ENCODE data around the gene ZFAND3. TPM values are rescaled to one million over a fixed set of nuclear protein-coding genes. Genes with fewer than 3 reads are reported as not detected.

ZFAND3 gene
- total RNA-seq, 1 donor from 2014 or later = 45.7 TPM

GRCh38 chr6:38169977-38170526 lies 350.5 kb downstream of the ZFAND3 start:
- DNase-seq = no peak

- DNase-seq = no peak
These were observed 351.3 kb downstream of the ZFAND3 start for GRCh38 chr6:38170666-38171355.

- no peak for DNase-seq
These were observed 352.6 kb downstream of the ZFAND3 start for GRCh38 chr6:38171997-38172738.

GRCh38 chr6:38172739-38173410 lies 353.3 kb downstream of the ZFAND3 start:
- DNase-seq = no peak

DNA sequence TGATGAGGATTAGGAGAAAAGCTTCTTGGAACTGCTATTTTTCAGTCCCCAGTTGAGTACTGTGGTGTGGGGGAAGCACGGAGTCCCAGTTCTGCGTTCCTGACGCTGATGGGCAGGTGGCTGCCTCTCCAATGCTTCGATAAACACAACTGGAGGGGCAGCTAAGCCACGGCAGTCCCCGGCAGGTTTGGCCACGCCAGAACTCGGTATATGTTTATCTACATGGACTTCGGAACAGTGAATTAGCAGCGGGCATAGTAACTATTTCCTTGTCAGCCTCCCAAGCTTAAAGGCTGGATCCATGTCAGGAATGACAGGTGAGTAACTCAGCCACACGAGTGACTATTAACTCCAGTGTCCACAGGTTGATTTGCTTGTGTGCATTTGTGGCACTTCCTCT lies 354.4 kb downstream of the ZFAND3 start:
- DNase-seq = no peak

- no peak for DNase-seq
These were observed 354.8 kb downstream of the ZFAND3 start for GRCh38 chr6:38174315-38174714.

- no peak for DNase-seq
These were observed 355.4 kb downstream of the ZFAND3 start for GRCh38 chr6:38174806-38175495.

- no peak for DNase-seq
These were observed 356.3 kb downstream of the ZFAND3 start for GRCh38 chr6:38175786-38176185.

DNA sequence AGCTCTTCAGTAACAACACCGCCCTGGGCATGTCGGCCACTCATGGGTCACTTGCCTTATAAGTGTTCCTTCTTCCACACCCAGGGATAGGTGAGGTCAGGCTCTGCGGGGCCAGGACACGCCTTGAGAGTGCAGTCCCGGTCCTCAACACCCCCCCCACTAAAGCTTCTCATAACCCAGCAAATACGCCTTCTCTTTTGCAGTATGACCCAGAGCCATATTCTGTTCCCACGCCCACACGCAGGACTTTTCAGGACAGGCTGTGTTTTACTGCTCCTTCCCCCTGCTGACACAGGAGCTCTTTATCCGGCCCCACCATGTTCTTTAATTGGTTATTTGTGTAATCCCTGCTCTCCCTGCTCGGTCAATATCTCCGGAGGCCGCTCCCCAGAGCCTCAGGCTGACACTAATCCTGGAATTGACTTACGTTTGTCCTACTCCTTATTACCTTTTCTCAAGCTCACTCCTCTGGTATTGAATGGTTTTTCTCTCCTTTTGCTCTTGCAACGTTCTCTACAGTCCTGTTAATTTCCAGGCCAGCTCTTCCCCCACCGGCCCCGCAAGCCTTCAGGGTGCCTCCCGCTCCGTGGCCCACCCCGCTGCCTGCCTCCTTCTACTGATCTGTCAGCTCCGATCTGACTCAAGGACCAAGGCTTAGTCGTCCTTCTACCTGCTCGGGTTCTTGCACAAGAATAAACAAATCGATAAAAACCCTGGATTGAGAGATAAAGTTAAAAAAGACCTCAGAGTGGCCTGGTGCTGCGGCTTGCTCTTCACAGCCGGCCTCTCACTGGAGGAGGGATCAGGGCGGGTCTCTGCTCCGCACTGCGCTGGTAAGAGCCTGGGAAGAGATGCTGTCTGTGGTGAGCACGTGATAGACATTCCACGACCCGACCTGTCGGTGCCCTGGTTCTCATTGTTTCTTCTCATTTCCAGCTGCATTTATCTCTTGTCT lies 357.5 kb downstream of the ZFAND3 start:
- DNase-seq = no peak

DNA sequence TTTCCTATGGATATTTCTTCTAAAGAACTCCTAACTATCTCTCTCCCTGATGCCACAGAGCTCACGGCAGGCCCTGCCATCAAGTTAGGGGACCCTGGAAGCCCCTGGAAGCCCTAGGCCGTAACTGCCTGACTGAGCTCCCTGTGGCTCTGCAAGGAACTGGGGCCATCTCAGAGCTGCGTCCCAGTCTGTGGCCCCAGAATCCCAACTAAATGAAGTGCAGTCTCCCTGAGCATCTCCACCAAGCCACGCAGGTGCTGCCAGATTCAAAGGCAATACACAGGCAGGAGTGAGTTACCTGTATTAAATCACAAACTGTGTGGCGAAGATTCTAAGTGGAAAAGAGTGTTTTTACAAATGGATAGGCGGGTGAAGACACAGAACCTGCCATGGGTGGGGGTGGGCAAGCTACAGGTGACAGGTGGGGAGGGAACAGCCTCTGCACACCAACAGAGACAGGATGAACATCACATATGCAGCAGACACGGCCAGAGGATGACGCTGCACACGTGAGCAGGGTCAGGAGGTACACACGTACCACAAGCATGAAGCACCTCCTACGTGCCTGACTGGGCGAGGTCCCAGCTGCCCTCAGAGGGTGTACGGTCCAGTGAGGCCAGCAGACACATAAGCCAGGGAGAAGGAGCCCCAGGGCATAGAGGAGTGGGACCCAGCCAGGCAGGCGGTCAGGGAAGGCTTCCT lies 358.5 kb downstream of the ZFAND3 start:
- DNase-seq = no peak

GRCh38 chr6:38178584-38178886 lies 359.0 kb downstream of the ZFAND3 start:
- no peak for DNase-seq

DNA sequence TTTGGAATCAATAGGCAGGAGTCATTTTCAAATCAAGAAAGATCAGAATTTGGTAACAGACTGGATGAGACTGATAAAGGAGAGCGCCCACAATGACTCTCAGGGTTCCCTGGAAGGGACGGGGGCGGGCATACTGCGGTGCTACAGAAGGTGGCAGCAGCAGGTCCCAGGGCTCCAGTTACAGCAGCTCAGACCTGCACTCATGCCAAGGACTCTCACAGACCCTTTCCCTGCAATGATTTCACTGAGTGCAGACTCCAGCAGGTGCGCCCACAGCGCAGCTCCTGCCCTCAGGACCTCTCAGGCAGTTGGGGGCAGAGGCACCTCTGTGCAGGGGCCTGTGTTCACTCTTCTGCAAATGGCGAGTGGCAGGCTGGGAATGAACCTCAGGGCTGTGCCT lies 359.8 kb downstream of the ZFAND3 start:
- no peak for DNase-seq

GRCh38 chr6:38179794-38180430 lies 360.4 kb downstream of the ZFAND3 start:
- no peak for DNase-seq

DNA sequence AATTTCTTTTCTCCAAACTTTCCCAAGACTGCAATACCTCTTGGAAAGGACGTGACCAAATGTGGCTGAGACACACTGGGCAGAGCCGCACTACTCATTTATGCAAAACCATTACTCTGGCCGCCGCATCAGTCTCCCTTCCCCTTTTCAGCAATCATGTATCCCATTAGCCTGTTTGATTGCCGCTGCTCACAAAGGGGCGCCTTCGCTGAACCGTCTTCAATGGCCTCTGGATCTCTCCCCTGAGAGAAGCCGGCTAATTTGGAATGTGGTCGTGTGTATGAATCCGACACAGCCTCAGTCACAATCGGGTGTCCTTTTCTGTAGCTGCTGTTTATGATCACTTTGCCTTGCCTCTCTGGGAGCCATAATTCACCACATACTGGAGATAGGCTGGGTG lies 361.1 kb downstream of the ZFAND3 start:
- no peak for DNase-seq

DNA sequence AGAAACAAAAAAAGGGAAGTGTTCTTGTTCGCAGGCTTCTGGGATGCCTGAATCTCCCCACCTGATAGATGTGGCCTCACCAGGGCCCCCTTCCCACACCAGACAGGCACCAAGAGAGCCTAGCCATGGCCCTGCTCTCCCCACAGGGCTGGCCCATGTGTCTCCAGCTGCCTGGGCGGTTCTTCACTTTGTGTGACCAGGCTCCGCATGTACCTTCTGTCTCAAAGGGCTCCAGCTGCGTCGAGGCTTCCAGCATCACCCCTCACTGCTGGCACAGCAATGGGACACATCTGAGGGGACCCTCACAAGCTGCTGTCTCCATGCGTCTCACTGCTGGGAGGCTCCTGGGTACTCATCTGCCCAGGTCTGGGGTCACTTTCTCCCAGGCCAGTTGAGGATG lies 362.9 kb downstream of the ZFAND3 start:
- no peak for DNase-seq

DNA sequence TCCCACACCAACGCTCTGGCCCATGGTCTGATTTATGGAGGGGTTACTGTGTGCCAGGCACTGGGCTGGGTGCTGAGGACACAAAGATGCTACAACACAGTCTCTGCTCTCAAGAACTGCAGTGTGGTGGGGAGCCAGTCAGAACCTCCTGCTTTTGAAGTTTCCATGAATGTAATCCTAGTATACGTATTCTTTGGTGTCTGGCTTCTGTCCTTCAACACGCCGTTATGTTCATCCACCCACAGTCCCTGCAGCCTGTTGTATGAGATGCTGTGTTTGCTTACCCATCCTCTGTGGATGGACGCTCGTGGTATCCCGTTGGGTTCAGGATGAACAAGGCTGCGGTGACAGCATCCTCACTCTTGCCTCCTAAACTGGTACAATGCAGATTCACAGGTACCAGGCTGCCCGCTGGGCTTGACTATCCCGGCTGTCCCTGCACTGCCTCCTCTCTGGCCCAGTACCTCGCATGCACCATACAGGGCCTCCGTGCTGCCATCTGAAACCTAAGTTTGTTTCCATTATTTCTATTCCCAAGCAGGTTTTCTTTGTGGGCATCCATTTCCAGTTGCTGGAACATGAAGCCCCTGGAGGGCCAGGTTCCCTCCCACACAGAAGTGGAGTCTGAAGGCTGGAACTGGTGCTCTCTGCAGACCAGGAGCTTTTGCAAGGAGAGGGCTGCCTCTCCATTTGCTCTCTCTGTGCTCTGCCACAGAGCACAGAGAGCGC lies 364.5 kb downstream of the ZFAND3 start:
- no peak for DNase-seq

GRCh38 chr6:38184585-38185080 lies 365.1 kb downstream of the ZFAND3 start:
- no peak for DNase-seq

- DNase-seq = no peak
These were observed 365.7 kb downstream of the ZFAND3 start for GRCh38 chr6:38185244-38185643.

GRCh38 chr6:38185752-38186151 lies 366.2 kb downstream of the ZFAND3 start:
- DNase-seq = no peak
